Transverse colon (tissue), 4 donors: ENCODE results near the gene PLCXD3. TPM values are rescaled to one million over a fixed set of nuclear protein-coding genes. Genes with fewer than 3 reads are reported as not detected.
"Not testable (repeated sequence)": the region's sequence is repeated elsewhere in the genome, so short reads cannot be mapped to it uniquely, and the experiment has no call there.

Experiments
- DNase-seq: peaks from one replicate; pipeline ENCODE4 v3.0.0-alpha.2; 2019
- H3K27ac ChIP-seq, 4 donors: fragments of 200-600 bp; sonication (generic); 2 replicates each; pipeline ENCODE4 v1.5.1; 2016 to 2018; ENCODE audit warnings: inconsistent platforms in 4 of 4
- H3K27me3 ChIP-seq: fragments of 200-600 bp; sonication (generic); 2 replicates; pipeline ENCODE4 v1.5.1; 2017; ENCODE audit warnings: inconsistent platforms
- H3K36me3 ChIP-seq, 4 donors: fragments of 200-600 bp; sonication (generic); 2 replicates each; pipeline ENCODE4 v1.5.1; 2017 to 2019; ENCODE audit warnings: inconsistent platforms in 4 of 4
- H3K4me1 ChIP-seq, 4 donors: fragments of 200-600 bp; sonication (generic); 2 replicates each; pipeline ENCODE4 v1.5.1; 2017 to 2020; ENCODE audit warnings: inconsistent platforms in 4 of 4
- H3K4me3 ChIP-seq, 4 donors: fragments of 200-600 bp; sonication (generic); 1 replicate in 1 of 4; 2 replicates in 3 of 4; pipeline versions ENCODE4 v1.5.1 to v1.6.1; 2017 to 2019; ENCODE audit warnings: inconsistent platforms in 4 of 4
- H3K9me3 ChIP-seq, 2 donors: fragments of 200-600 bp; sonication (generic); 2 replicates each; pipeline ENCODE4 v1.5.1; 2017 to 2019; ENCODE audit warnings: inconsistent platforms in 2 of 2
- CTCF ChIP-seq, 5 experiments: fragments of 200-600 bp in 3 of 5; fragments of 450-650 bp in 2 of 5; sonication (generic) in 3 of 5; IDR thresholded peaks; 1 replicate in 2 of 5; 2 replicates in 3 of 5; pipeline ENCODE4 v1.5.1; 2016 to 2017; ENCODE audit warnings: antibody characterized with exemption in 5 of 5, inconsistent platforms in 3 of 5, mild to moderate bottlenecking in 2 of 5, moderate library complexity in 1 of 5
- EP300 ChIP-seq: sonication (generic); formaldehyde crosslinking; IDR thresholded peaks from one replicate; pipeline ENCODE4 v1.6.1; 2017; ENCODE audit warnings: antibody characterized with exemption, low read depth
- POLR2A ChIP-seq: fragments of 450-650 bp; IDR thresholded peaks from one replicate; pipeline ENCODE4 v1.6.1; 2016; ENCODE audit warnings: antibody characterized with exemption, mild to moderate bottlenecking, moderate library complexity
- POLR2AphosphoS5 ChIP-seq, 3 donors: sonication (generic); formaldehyde crosslinking; IDR thresholded peaks; one replicate each; pipeline ENCODE4 v1.6.1; 2016; ENCODE audit warnings: antibody characterized with exemption in 3 of 3
- WGBS, 2 donors: methylation state at CpG; one replicate each; pipeline ENCODE4 v1.1.5; 2018; ENCODE audit warnings: low coverage in 1 of 2; 5-methylcytosine and 5-hydroxymethylcytosine counted together
- in situ Hi-C, 4 donors: fragments of 200-750 bp; cut with MboI; loops; one replicate each; pipeline versions ENCODE4 v1.15.0 to v1.15.1; 2017; ENCODE audit warnings: low sequenced_read_pairs in 3 of 4, low pct_ligation_motif_present in 1 of 4, low pct_unique_long_range_greater_than_20kb in 1 of 4
- intact Hi-C: fragments of 100-400 bp; cut with DNase I; formaldehyde crosslinking; loops from one replicate; pipeline ENCODE4 v1.15.1; 2023; ENCODE audit warnings: low total_unique reads
- total RNA-seq, 4 donors: library from RNA; depleted of rRNA; stranded (reverse); fragments of >200 nt; gene quantifications; one replicate each; pipeline ENCODE4 v1.1.0, GENCODE V29; 2016

PLCXD3 gene
- total RNA-seq, 4 donors from 2014 or later, result 0.64 to 1.9 (median 0.68) TPM; not detected in 1

GRCh38 chr5:41508186-41508585, 2.2 kb downstream of the PLCXD3 start:
- H3K4me3 ChIP-seq, result no peak overlapping the region
- no peaks in the 10 kb centered on the region for H3K36me3 ChIP-seq
- no peaks in the 10 kb centered on the region for H3K9me3 ChIP-seq
- no peak overlapping the region for H3K27ac ChIP-seq
- peaks cover 0 to 7% (median 5%) of the 10 kb centered on the region in 4 donors for H3K4me1 ChIP-seq
- in situ Hi-C loops (no loop called here), intact Hi-C loops (no loop called here)
- no peak for TF ChIP-seq CTCF (IDR thresholded peaks at IDR 0.05)
- no peak for TF ChIP-seq POLR2A
- TF ChIP-seq EP300, result no peak
- TF ChIP-seq POLR2AphosphoS5 (IDR thresholded peaks at IDR 0.05), result no peak
- no peak for DNase-seq
- H3K27me3 ChIP-seq, result peaks cover 42% of the 10 kb centered on the region

GRCh38 chr5:41507501-41507900, 2.9 kb downstream of the PLCXD3 start:
- no peaks in the 10 kb centered on the region for H3K9me3 ChIP-seq
- DNase-seq, result no peak
- H3K4me1 ChIP-seq, result peaks cover 0 to 7% (median 5%) of the 10 kb centered on the region in 4 donors
- TF ChIP-seq POLR2AphosphoS5 (IDR thresholded peaks at IDR 0.05), result no peak
- TF ChIP-seq POLR2A, result no peak
- no peaks in the 10 kb centered on the region for H3K36me3 ChIP-seq
- peaks cover 41% of the 10 kb centered on the region for H3K27me3 ChIP-seq
- intact Hi-C loops (no loop called here), in situ Hi-C loops (no loop called here)
- 85 to 100% methylated on average over 2 to 3 of the region's 3 CpGs for WGBS, 2 donors
- H3K4me3 ChIP-seq, result no peak overlapping the region
- no peak overlapping the region for H3K27ac ChIP-seq

GRCh38 chr5:41503860-41504259, 6.5 kb downstream of the PLCXD3 start:
- no peak for DNase-seq
- H3K4me3 ChIP-seq, result no peak overlapping the region
- intact Hi-C loops, result no loop called here
- H3K27ac ChIP-seq, result no peak overlapping the region
- H3K9me3 ChIP-seq, result no peaks in the 10 kb centered on the region
- H3K27me3 ChIP-seq, result peaks cover 5% of the 10 kb centered on the region
- in situ Hi-C loops, result no loop called here
- H3K4me1 ChIP-seq, result no peaks in the 10 kb centered on the region
- no peaks in the 10 kb centered on the region for H3K36me3 ChIP-seq
- no peak for TF ChIP-seq CTCF (IDR thresholded peaks at IDR 0.05)
- no peak for TF ChIP-seq POLR2AphosphoS5 (IDR thresholded peaks at IDR 0.05)
- TF ChIP-seq EP300, result no peak
- TF ChIP-seq POLR2A, result no peak

- no peaks in the 10 kb centered on the region for H3K36me3 ChIP-seq
- no peak overlapping the region for H3K4me3 ChIP-seq
- intact Hi-C loops, result no loop called here
- in situ Hi-C loops, result no loop called here
- no peak for DNase-seq
- TF ChIP-seq POLR2A, result no peak
- TF ChIP-seq EP300, result no peak
- no peaks in the 10 kb centered on the region for H3K4me1 ChIP-seq
- H3K27me3 ChIP-seq, result peaks cover under 1% of the 10 kb centered on the region
- no peak overlapping the region for H3K27ac ChIP-seq
- WGBS, 2 donors, result 49 to 72% methylated on average over 2 of the region's 2 CpGs
- no peaks in the 10 kb centered on the region for H3K9me3 ChIP-seq
Observed at GRCh38 chr5:41503310-41503709, 7.1 kb downstream of the PLCXD3 start.

- DNase-seq, H3K4me1 ChIP-seq, H3K4me3 ChIP-seq, in situ Hi-C loops, H3K36me3 ChIP-seq, H3K27me3 ChIP-seq, H3K9me3 ChIP-seq, H3K27ac ChIP-seq, intact Hi-C loops: not testable (repeated sequence)
- 84% methylated on average over 24 of the region's 24 CpGs; no CpG with 5 or more reads in 1 of the 2 donors for WGBS, 2 donors
Observed at GRCh38 chr5:41493490-41494126, 16.8 kb downstream of the PLCXD3 start.

- WGBS, 2 donors, result 71 to 89% methylated on average over 3 of the region's 3 CpGs
- Histone ChIP-seq H3K27me3 (no peaks in the 10 kb centered on the region), H3K4me3 (no peak overlapping the region), H3K9me3 (no peaks in the 10 kb centered on the region), H3K36me3 (no peaks in the 10 kb centered on the region), H3K4me1 (no peaks in the 10 kb centered on the region), H3K27ac (no peak overlapping the region)
- intact Hi-C loops (no loop called here), in situ Hi-C loops (no loop called here)
- no peak for DNase-seq
- TF ChIP-seq CTCF (IDR thresholded peaks at IDR 0.05) (no peak), EP300 (no peak), POLR2A (no peak), POLR2AphosphoS5 (IDR thresholded peaks at IDR 0.05) (no peak)
Observed at GRCh38 chr5:41485533-41485932, 24.9 kb downstream of the PLCXD3 start.
